SHP77 treated with DMSO at 0.1 percent for 48 hours (cell line): ENCODE measurements around the gene CHRM4.

Experiments
- DNase-seq: peaks from one replicate; lab custom pipeline; 2025; lab: John Stamatoyannopoulos, UW

The CHRM4 gene

DNA sequence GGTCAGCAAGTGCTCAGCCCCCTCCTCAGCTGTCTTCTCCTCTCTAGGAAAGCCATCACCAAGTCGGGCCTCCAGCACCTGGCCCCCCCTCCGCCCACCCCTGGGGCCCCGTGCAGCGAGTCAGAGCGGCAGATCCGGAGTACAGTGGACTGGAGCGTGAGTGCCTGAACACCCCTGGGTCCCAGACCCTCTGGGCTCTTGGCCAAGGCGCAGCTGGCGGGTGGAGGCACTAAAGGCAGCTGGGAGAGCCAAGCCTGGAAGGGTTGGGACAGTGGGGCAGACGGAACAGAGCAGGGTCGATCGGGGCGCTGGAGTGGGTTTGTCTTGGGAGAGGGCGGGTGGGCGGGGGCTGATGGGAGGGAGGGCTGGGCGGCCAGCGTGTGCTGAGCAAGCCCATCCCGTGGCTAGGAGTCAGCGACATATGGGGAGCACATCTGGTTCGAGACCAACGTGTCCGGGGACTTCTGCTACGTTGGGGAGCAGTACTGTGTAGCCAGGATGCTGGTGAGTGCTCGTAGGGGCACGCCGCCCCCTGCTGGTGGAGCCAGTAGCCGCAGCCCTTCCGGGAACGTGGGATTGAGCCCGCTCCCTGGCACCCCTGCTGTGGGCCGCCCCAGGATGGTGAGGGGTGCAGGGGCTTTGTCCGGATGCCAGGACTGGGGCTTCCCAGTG, 24.2 kb downstream of the CHRM4 start:
- no peak for DNase-seq

DNA sequence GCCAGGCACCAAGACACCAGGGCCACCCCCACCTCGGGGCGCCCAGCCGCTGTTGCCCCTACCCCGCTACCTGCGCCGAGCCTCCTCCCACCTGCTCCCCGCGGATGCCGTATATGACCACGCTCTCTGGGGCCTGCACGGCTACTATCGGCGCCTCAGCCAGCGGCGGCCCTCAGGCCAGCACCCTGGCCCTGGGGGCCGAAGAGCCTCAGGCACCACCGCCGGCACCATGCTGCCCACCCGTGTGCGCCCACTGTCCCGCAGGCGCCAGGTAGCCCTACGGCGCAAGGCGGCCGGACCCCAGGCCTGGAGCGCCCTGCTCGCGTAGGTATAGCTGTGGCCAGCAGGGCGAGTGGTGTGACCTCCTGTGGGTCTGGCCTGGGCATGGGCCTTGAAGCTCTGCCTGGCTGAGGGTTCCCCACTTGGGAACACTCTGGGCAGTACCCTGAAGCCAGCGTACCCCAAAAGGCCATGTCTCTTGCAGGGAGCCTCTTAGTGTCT, 24.9 kb downstream of the CHRM4 start:
- no peak for DNase-seq

DNA sequence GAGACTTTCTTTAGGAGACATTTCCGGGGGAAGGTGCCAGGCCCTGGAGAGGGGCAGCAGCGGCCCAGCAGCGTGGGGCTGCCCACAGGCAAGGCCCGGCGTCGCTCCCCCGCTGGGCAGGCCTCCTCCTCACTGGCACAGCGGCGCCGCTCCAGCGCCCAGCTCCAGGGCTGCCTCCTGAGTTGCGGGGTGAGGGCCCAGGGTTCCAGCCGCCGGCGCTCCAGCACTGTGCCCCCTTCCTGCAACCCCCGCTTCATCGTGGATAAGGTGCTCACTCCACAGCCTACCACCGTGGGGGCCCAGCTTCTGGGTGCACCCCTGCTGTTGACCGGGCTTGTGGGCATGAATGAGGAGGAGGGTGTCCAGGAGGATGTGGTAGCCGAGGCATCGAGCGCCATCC, 25.3 kb downstream of the CHRM4 start:
- no peak for DNase-seq

DNA sequence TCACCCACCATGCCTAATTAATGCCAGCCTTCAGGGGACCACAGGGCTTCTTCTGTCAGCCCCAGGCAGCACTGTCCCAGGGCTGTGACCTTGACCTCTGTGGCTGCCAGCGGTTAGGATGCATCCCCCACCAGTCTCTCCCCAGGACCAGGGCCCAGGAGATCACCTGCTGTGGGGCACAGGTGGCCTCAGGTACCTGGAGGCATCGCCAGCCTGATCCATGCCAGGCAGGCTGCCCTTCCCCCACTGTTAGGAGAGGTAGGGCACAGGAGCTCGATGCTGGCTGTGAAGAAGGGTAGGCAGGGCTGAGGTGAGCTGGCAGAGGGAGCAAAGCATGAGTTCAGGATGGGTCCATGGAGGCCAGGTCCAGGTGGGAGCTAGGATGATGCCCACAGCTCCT, 26.8 kb downstream of the CHRM4 start:
- no peak for DNase-seq

DNA sequence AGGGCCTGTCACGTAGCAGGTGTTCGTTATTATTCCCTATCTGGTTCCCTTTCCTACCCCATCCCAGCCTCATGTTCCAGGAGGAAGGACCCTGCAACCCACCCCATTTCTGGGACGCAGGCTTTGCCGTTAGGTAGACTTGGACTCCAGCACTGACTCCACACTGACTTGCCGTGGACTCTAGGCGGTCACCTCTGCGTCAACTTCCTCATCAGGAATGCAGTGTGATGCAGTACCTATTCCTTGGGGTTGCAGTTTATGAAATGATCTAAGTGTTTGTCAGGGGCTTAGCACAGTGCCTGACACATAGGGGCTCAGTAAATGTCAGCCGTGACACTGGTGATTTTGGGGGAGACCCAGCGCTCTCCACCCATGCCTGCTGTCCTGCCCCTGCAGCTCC, 27.5 kb downstream of the CHRM4 start:
- no peak for DNase-seq

DNA sequence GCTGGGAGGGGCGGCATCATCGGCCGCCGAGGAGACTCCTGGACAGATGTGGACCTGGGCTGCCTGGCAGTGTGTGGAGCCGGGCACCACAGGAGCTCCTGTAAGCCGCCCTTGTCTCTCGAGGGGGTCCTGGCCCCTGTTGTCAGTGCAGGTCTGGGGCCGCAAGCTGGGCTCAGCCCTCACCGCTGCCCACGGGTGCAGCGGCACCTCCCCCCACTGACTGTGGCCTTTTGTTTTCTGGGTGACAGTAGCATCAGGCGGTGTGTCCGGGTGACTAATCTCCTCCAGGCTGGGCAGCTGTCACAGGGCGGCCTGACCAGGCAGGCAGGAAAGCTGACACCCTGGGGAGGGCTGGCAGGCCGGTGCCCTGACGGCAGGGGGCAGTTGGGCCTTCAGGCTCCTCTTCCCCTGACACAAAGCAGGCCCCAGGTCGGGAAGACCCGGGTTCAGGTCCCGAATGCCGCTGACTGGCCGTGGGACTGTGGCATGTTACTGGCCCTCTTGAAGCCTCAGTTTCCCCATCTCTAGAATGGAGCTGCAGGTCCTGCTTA, 28.0 kb downstream of the CHRM4 start:
- peak; percentile 49 for DNase-seq

DNA sequence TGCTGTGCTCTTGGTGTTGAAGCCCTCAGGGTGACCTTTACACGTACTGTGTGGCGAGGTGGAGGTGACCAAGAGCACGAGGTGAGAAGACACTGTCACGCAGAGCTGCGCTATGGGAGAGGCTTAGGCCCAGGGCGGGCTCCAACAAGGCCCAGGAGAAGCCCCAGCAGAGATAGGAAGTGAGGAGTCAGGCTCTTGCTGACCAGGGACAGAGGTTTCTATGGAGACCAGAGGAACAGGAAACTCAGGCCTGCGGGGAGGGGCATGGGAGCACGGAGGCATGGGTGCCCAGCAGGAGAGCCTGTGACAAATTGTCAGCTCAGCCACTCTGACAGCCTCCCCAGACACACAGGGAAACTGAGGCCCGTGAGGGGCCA, 28.6 kb downstream of the CHRM4 start:
- peak; percentile 16 for DNase-seq

DNA sequence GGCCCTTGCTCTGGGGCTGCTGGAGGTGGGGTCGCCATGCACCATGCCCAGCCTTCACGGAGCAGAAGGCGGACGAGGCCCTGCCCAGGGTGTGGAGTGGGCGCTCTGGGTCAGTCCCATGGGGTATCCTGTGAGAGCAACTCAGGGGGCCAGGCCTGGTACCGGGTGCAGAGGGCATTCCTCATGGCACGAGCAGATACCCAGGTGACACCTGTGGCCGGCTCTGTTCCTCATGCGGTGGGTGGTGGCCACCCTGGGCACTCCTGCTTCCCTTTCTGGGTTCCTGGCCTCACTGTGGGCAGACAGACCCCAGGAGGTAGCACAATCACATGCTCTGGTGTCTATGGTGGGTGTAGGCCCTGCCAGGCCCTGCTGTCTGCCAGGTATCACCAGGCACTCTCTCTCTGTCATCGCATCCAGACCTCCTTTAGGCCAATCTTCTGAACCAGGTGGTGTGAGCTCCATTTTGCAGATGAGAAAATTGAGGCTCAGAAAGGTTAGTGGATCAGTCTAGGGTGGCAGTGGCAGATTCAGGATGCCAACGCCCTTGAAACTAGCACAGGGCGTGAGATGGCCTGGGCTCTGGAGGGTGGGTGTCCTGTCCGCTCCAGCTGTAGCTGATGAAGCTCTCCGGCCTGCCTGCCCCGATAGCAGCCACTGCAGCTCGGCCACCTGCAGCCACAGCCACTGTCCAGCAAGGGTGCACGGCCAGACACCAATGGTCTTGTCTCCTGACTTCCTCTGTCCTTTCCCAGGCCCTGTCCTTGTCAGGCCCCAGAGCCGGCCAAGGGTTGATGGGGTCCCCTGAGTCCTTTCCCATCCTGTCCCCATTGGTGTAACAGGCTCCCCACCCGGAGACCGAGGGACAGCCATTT, 29.2 kb downstream of the CHRM4 start:
- DNase-seq, result no peak

DNA sequence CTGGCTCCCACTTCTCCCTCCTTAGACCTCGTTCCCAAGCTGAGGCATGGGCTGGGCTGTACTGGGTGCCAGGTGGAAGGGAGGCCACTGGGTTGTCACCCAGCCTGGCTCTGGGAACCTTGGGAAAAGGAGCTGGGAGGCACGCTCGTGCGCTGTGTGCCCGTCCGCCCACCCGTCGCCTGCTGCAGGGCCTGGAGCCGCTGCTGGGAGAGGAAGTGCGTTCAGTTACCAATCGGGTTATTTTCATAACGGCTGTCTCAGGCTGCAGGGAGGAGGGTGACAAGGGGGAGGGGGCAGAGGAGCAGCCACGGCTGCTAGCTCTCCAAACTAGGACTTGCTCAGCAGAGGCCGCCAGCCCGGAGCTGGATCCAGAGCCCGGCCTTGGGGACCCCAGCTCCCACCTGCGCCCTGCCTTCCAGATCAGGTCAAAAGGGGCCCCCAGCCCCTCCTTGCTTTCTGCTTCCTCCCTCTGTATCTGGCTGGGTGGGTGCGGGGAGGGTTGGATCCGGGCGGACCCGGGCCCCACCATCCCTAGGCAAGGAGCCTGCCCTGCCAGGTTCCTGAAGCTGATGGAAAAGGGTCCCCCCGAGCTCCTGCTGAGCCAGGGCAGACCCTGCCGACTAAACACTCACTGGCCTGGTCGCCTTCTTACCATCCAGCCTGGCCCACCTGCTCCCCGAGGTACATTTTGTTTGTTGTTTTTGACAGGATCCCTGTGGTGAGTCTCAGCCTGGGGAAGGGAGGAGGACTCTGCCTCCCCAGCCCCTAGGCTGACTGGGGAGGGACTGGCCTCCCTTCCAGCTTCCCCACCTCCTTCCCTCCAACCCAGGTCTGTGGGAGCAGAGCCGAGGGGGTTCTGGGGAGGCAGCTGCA, 30.1 kb downstream of the CHRM4 start:
- DNase-seq, result peak; percentile 70

DNA sequence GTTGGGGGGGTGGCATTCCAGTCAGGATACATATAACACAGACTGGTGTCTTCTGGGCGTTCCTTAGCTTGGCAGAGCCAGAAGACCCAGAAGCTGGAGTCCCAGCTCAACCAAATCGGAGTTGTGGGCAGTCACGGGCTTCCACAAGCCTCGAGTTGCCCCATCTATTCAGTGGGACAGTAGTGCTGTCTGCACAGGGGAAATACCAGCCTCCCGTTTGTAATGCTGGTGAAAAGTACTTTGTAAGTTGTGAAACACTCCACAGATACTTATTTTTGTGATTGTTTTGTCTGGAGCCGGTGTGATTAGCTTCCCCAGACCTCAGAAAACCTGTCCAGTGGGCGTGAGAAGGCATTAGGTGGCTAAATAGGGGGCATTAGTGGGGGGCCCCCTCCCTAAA, 30.7 kb downstream of the CHRM4 start:
- DNase-seq, result no peak

DNA sequence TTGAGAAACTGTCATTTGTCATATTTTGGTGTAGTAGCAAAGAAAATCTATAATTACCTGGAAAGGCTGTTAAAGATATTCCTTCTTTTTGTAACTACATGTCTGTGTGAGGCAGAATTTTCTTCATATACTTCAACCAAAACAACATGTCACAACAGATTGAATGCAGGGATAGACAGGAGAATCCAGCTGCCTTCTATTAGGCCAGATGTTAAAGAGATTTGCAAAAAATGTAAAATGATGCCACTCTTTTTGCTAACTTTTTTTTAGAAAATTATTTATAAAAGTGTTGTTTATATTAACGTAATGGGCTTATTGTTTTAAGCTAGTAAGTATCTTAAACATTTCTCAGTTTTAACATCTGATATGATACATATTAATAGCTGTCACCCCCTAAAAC, 31.6 kb downstream of the CHRM4 start:
- no peak for DNase-seq

DNA sequence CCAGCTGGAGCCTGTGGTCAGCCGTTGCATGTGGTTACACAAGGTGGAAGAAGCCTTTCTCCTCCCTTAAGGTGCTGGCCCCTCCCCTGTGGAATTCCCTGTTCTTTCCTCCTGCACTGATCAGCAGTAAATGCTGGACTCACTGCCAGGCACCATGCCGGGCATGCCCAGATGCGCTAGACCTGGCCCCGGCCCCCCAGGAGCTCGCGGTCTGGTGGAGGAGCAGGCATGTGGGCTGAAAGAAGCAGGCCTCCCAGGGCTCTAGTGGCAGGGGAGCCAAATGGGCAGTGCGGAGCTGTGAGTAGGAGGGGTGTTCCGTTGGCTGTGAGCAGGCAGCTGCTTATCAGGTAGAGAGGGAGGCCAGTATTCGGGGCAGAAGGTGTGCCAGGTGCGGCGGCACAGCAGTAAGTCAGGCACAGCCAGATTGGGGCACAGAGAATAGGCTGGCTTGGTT, 34.1 kb downstream of the CHRM4 start:
- no peak for DNase-seq

DNA sequence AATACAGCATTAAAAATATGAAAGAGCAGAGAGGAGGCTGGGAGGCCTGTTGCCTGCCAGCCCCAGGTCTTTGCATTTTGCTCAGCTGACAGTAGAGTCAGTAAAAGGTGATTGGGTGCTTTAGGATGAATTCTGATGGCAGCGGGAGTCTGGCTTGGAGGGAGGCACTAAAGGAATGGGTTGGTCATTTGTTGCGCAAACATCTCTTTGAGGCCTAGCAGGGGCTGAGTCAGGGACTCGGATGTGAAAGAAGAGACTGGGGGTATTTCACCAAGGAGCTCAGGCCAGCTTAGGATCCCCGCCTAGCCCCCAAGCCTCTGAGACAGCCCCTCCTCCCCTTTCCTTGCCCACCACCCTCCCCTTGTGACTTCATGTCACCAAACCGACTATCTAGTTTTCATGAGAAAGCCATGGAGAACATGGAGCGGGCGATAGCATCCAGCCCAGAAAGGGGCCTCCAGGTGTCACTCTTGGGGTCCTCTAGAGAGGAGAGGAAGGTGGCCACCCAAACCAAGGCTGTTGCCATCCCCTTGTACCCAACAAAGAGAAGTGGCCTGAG, 34.6 kb downstream of the CHRM4 start:
- no peak for DNase-seq

DNA sequence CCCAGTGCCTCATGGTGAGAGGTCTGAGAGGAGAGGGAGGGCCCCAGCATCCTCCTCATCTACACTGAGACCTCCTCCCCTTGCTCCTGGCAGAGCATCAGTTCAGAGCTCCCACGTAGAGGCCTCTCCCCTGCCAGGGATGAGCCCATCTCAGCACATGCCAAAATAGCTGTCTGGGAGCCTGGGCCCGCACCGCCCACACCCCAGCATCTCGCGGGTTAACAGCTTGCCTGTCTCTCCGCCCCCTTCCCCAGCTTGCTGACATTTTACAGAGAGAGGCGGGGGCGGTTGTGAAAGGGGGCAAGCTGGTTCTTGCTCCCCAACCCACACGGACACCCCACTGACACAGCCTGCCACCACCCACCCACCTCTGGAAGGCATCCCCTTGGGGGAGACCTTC, 37.9 kb downstream of the CHRM4 start:
- DNase-seq, result no peak

DNA sequence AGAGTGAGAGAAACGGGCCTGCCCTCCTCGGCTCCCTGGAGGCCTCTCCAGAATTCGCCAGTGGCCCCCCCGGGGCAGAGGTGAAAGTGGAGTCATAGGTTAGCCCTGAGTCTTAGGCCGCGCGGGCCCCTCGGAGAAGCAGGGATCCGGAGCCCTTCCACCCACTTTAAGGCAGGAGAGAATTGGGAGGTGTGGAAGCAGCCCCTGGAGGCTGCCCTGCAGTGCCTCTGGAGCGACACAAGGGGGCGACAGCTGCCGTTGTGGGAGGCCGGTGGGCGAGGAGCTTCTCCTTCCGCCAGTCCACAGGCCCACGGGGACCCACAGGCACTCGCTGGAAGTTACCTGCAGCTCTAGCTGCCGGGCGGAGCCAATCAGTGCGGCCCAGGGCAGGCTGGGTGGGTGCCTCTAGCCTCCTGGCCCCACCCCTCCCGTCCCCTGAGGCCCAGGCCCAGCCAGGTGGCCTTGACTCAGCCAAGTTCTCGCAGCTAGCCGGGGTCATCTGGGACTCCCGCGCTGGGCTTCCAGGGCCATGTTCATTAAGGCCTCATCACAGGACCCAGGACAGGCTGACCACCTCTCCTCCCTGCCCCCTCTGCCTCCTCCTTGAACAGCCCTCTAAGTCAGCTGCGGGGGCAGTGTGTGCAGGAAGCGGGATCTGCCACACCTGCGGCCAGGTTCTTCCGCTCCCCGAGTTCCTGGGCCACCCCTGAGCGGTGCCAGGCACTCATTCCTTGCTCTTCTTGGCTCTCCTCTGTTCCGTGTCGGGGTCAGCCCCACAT, 39.3 kb downstream of the CHRM4 start:
- no peak for DNase-seq

DNA sequence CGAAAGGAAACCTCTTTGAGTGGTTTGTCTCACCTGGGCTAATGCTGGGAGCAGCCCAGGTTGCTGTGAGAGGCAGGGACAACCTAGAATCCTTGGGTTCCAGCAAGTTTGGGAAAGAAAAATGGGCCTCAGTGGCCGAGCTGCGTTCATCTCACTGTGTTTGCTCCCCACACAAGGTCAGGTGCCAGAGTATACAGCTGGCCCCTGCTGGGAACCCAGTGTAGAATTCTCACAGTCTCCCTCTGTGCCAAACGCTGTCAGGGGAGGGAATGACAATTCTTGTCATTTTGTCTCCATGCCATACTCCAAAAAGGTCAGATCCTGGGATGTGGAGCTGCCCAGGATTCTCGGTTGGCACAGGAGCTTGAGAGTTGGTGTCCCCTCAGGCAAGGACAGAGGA, 40.0 kb downstream of the CHRM4 start:
- no peak for DNase-seq

DNA sequence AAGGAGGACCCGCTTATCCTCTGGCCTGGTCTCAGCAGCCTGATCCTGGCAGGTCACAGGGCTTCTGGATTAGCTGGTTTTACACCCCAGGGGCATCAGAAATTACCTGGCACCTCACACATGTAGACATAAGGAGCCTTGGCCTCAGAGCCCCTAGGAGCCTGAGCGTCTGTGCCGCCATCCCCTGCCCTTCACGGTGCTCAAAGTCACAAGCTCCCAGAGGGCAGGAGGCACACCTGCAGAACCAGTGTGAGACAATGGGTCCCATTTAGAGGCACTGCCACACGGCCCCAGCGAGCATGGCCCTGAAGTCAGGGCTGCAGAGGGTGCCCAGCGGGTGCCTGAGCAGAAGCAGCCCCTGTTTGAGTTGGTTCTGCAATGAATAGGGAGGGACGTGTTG, 40.4 kb downstream of the CHRM4 start:
- DNase-seq, result no peak

DNA sequence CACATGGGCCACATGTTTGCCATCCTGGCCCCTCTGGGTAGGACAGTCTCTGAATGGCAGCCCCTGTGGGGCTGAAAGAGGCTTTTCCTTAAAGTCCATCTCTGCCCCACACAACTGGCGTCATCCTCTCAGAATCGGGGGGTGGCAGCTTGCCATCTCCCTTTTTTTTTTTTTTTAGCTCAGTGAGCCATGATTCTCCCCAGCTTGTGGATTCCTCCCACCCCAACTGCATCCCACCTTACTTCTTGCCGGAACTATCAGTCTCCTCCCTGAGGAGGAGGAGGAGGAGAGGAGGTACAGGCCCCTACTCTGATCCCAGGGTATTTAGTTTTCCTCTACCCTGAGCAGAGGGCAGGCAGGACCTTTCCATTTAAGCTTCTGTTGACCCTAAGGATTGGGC, 40.9 kb downstream of the CHRM4 start:
- DNase-seq, result no peak

DNA sequence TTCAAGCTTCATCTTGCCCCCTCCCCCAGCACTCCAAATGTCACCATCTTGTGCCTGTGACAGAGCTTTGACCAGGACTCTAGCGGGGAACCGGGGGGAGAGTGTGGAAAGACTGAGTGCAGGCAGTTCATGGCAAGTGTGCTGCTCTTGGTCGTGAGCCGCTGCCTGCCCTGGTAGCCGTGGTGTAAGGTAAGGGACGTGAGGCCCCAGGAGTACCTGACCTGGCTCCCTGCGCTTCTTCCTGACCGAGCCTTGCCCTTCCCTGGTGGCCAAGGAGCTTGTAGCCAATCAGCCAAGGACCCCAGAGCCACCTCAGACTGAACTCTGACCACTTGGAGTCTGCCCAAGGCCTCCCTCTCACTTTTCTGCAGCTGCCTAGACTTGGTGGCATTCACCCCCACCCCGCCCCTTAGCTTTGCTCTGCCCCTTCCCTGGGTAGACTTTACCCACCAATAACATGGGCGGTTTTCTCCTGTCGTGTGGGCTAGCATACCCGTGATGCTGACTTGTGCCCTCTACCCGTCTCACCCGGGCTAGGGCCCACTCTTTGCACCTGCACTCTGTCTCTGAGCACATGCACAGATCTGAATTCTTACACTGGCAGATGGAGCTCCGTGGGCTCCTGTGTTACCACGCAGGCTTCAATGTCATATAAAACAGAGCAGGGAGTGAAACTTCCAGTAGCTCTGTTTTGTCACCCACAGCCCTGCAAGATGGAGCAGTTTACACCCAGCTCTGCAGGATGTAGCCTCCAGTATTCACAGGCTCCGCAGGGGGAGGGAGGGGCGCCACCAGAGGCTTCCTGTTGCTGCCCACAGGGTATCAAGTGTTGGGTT, 42.8 kb downstream of the CHRM4 start:
- DNase-seq, result no peak
